Measurements from ENCODE around the gene TPRKB. TPM values are rescaled to one million over a fixed set of nuclear protein-coding genes. Genes with fewer than 3 reads are reported as not detected.
"Not testable (repeated sequence)": the region's sequence is repeated elsewhere in the genome, so short reads cannot be mapped to it uniquely, and the experiment has no call there.

The TPRKB gene
- total RNA-seq, 1 donor from 2014 or later, result 30.6 TPM

DNA sequence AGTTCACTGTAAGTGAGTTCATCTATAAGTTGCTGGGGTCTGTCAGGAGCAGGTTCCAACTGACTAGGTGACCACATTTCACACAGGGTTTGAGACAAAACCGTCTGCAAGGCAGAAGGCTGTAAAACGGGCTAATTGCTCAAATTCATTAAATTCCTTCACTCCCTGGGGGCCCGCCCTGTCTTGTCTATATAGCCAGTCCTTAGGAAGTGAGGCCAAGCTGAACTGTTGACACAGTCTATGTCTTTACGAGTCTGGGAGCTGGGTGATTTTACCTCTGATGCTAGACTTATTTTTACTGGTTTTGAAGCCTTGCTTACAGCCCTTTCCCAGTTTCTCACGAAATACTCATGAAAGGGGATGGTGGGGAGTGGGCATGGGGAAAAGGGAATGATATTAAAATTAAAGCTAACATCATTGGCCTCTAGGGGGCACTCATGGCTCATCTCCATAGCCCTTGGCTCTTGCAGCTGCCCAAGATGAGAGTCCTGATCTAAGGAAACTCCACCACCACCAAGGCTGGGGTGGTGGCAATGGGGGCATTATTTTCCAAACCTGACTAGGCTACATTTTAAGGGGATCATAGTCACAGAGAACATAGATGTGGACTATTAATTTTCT lies 57.1 kb downstream of the TPRKB start:
- H3K4me1 ChIP-seq; H3K27ac ChIP-seq (replicated peaks); H3K4me3 ChIP-seq; H3K9me3 ChIP-seq (replicated peaks); intact Hi-C loops (cut with micrococcal nuclease); DNase-seq; H3K36me3 ChIP-seq; H3K27me3 ChIP-seq (ENCODE audit: low read depth): not testable (repeated sequence)
- TF ChIP-seq, protein P1, sequence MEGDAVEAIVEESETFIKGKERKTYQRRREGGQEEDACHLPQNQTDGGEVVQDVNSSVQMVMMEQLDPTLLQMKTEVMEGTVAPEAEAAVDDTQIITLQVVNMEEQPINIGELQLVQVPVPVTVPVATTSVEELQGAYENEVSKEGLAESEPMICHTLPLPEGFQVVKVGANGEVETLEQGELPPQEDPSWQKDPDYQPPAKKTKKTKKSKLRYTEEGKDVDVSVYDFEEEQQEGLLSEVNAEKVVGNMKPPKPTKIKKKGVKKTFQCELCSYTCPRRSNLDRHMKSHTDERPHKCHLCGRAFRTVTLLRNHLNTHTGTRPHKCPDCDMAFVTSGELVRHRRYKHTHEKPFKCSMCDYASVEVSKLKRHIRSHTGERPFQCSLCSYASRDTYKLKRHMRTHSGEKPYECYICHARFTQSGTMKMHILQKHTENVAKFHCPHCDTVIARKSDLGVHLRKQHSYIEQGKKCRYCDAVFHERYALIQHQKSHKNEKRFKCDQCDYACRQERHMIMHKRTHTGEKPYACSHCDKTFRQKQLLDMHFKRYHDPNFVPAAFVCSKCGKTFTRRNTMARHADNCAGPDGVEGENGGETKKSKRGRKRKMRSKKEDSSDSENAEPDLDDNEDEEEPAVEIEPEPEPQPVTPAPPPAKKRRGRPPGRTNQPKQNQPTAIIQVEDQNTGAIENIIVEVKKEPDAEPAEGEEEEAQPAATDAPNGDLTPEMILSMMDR (IDR thresholded peaks at IDR 0.05; ENCODE audit: borderline replicate concordance), result peak; percentile 66

Other genes with a start within 250 kb of the TPRKB start
- not detected for gene NAT8, start 94.9 kb downstream of the TPRKB start, total RNA-seq
- gene DUSP11, start 42.8 kb upstream of the TPRKB start, total RNA-seq, result 10.6 TPM
- gene C2orf78, start 46.8 kb upstream of the TPRKB start, total RNA-seq, result not detected
- 35.5 TPM for gene STAMBP, start 91.6 kb upstream of the TPRKB start, total RNA-seq
- gene ACTG2, start 155.7 kb upstream of the TPRKB start, total RNA-seq, result 1.6 TPM
- 21.9 TPM for gene DGUOK, start 189.5 kb upstream of the TPRKB start, total RNA-seq
- 2.3 TPM for gene TET3, start 247.6 kb upstream of the TPRKB start, total RNA-seq

Measured in left ventricle myocardium inferior (tissue), 1 donor.